COR-L47 (cell line): ENCODE measurements around the gene JAZF1.
A peak's percentile ranks its signal among the peaks of the same experiment; 100 is the strongest.

Experiments
- DNase-seq: peaks from one replicate; lab custom pipeline; 2025; lab: John Stamatoyannopoulos, UW

The JAZF1 gene

DNA sequence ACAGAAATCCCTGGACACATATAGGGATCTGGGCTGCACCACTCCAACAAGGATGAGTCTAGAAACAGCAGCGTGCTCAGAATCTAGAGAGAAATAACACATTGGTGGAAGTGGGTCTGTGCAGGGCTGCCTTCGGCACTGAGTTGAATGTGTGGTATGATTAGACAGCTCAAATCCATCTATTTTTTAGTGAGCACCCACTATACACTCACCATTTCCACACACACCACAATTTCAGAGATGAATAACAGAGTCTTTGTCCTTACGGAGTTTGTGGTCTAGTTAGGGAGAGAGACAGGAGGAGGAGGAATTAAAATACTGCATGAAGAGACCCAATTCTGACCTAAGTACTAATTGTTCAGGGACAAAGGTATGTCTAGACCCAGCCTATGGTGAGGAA, 44.2 kb downstream of the JAZF1 start:
- no peak for DNase-seq

DNA sequence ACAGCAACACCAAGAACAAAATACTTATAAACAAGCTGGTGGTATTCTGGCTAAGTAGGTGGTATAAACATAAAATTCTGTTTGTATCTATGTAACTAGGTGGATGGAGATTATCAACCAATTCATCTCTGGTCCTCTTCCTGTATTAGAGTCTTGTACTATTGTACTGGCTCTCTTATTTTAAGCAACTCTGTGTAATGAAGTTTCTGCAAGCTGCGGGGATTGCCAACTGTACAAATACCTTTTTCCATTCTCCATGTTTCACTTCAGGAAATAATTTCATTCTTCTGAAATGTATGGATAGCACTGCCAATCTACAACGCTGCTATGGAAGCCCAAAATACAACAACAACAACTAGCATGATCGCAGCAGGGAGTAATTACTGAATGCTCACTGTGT, 44.8 kb downstream of the JAZF1 start:
- DNase-seq, result peak; percentile 21

DNA sequence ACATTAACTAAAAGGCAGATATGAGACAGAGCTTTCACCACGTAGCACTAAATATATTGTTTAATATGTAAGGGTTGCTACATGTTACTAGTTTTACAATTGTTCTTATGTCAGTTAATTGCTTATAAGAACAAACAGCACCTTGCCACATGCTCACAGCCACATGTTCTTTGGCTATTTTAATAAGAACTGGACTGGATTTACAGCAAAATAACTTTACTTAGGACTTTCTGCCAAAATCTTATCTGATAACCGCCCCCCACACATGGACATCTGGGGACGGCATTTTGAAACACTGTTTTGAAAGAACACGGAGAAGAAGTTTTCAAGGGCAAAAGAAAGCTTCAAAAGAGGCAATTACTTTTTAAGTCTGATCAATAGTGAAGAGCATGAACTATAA, 45.3 kb downstream of the JAZF1 start:
- no peak for DNase-seq

- DNase-seq, result no peak
Observed at GRCh38 chr7:28133872-28134271, 46.7 kb downstream of the JAZF1 start.

GRCh38 chr7:28132959-28133870, 47.4 kb downstream of the JAZF1 start:
- no peak for DNase-seq

GRCh38 chr7:28130277-28130676, 50.3 kb downstream of the JAZF1 start:
- DNase-seq, result no peak

GRCh38 chr7:28128608-28129007, 52.0 kb downstream of the JAZF1 start:
- no peak for DNase-seq

DNA sequence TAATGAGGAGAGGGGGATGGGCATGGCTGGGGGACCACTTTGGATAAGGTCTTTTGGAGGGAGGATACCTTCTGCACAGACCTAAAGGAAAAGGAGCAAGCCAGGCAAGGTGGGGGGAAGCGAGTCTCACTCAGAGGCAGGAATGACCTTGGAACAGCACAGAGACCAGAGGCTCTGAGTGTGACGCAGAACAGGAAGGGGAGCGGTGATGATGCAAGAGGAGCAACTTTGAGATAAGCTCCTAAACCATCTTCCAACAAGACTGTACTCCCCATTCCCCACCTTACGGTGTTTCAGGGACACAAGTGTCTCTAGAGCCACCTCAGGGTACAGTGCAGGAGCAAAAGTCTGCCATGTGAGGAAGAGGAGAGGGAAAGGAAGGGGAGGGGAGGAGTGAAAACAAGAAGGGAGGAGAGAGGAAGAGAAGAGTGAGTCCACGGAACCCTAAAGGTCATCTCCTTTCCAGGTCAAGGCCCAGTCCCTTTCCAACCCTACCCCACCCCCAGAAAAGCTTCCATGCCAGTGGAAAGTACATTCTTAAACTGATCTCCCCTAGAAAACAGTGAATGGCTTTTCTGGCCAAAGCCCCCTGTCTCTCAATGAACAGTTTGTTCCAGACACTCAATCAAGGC, 54.1 kb downstream of the JAZF1 start:
- DNase-seq, result no peak

DNA sequence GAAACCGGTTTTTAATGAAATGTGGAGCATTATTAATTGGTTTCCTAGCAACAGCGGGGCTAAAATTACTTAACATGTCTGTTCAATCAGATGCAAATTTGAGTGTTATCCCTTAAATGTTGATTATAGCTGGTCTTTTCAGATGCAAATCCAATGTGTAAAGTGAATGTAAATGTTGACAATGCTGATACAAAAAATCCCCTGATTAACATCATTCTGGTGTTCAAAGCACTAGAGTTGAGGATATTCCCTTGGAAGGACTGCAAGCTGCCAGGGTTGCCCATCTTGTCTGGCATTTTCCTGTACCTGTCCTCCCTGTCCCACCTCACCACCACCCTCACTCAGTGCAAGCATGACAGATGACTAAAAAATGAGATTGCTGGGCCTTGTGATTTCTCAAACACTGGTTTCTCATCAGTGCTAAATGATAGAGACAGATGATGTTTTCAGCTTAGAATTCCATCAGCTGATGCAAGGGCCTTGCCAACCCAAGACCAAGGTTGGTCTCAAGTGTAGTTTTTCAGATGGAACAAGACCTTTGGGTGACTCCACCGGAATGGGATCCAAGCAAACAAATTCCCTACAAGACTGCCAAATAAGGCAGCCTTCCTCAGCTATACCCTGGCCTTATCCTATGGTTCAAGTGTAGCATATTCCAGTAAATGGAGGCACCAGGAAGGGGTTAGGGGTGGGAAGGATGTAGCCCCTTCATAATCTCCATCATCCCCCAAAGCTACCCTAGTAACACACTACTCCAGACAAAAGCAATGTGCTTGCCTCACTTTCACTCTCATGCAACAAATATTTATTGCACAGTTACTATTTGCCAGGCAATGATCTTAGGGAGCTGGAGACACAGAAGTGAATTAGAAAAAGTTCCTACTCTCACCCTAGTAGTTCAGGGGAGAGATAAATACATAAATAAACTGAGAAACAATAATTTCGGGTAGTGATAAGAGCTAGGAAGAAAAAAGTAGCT, 54.9 kb downstream of the JAZF1 start:
- DNase-seq, result no peak

DNA sequence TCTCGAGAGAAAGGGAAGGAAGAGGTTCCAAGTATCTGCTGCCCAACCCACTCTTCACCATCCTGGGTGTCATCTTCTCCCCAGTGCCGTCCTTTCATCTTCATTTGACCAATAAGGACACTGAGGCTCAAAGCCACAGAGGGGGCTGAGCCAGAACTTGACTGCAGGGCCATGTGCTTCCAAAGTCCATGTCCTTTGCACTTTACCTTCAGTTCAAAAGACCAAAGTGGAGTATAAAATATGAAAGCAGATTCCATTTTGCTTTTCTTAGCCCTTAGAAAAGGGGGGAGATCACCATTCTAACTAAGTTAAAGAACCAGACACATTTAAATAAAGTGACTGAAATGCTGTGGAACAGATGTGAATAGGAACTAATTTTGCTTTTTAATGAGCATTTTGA, 56.2 kb downstream of the JAZF1 start:
- DNase-seq, result no peak

GRCh38 chr7:28123752-28124151, 56.8 kb downstream of the JAZF1 start:
- no peak for DNase-seq

GRCh38 chr7:28121496-28121895, 59.1 kb downstream of the JAZF1 start:
- DNase-seq, result no peak

DNA sequence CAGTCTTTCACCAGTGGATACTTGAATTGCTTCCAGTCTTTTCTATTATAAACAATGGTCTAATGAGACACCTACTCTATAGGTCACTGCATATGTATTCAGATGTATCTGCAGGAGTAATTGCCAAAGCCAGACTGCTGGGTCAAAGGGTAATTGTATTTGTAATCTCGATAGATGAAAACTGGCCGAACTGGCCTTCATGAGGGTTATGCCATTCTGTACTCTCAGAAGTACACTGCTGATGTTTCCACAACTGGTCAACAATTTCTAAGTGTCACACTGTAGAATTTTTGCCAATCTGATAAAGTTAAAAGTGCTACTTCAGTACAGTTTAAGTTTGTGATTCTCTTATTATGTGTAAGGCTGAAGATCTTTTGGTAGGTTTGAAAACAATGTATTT, 64.6 kb downstream of the JAZF1 start:
- DNase-seq, result no peak

- no peak for DNase-seq
Observed at GRCh38 chr7:28115261-28115660, 65.3 kb downstream of the JAZF1 start.

- DNase-seq, result peak; percentile 16
Observed at GRCh38 chr7:28114056-28114455, 66.5 kb downstream of the JAZF1 start.

- DNase-seq, result no peak
Observed at GRCh38 chr7:28112883-28113540, 67.6 kb downstream of the JAZF1 start.

GRCh38 chr7:28112467-28112866, 68.1 kb downstream of the JAZF1 start:
- DNase-seq, result no peak

DNA sequence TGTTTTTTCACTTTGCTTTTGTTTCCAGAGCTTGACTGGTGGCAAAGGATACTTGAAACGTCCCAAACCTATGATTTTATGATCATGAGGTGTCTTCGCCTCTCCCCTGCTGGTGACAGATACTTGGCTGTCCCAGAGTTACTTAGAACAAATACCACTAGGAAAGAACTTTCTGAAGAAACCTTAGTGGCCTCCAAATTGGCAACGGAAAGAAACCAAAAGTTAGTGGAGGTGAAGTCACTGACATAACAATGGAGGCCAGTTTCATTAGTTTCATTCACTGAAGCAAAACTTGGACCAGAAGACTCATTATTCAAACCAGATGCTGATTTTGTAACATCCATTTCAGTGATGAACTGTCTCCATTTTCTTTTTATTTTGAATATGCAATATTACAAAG, 68.6 kb downstream of the JAZF1 start:
- no peak for DNase-seq

GRCh38 chr7:28110427-28111012, 70.1 kb downstream of the JAZF1 start:
- DNase-seq, result no peak

- DNase-seq, result no peak
Observed at GRCh38 chr7:28108747-28109146, 71.8 kb downstream of the JAZF1 start.

DNA sequence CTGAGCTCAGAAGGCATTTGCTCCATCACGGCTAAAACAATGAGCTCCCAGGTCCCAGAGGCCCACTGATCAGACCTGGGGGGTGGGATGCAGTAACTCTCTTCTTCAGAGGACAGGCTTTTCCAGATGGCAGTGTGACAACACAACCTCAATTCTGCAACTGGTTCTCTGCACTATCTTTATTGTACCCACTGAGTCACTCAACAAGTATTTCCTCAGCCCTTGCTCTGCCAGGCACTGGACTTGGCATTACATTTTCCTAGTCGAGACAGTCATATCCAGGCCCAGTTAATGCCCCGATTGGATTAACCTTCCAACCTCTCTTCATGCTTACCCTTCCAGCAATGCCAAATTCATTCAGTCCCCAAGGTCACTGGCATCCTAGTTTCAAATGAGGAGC, 72.6 kb downstream of the JAZF1 start:
- no peak for DNase-seq
